Dendritic cell treated with granulocyte-macrophage colony-stimulating factor and Interleukin-4, amounts not matched to agents 40 ng/mL and 50 ng/mL, for 4 days (primary cell): Measurements from ENCODE around the gene ARMH3.
"Not testable (repeated sequence)": the region's sequence is repeated elsewhere in the genome, so short reads cannot be mapped to it uniquely, and the experiment has no call there.

Experiments used
- H3K27ac Mint-ChIP-seq: one replicate; pipeline ENCODE4 v1.8.0; 2022; ENCODE audit warnings: mild to moderate bottlenecking, mixed read lengths
- H3K27me3 Mint-ChIP-seq: one replicate; pipeline ENCODE4 v1.8.0; 2022; ENCODE audit warnings: mild to moderate bottlenecking, mixed read lengths
- H3K36me3 Mint-ChIP-seq: one replicate; pipeline ENCODE4 v1.8.0; 2022; ENCODE audit warnings: low read depth, mixed read lengths
- H3K4me1 Mint-ChIP-seq: one replicate; pipeline ENCODE4 v1.8.0; 2022; ENCODE audit warnings: low read depth, mixed read lengths
- H3K4me3 Mint-ChIP-seq: one replicate; pipeline ENCODE4 v1.8.0; 2022; ENCODE audit warnings: mild to moderate bottlenecking, moderate library complexity, mixed read lengths
- H3K9me3 Mint-ChIP-seq: one replicate; pipeline ENCODE4 v1.8.0; 2022; ENCODE audit warnings: mixed read lengths
- intact Hi-C: fragments of 100-400 bp; cut with micrococcal nuclease; formaldehyde crosslinking; loops from one replicate; pipeline ENCODE4 v1.15.0; 2022

The ARMH3 gene

DNA sequence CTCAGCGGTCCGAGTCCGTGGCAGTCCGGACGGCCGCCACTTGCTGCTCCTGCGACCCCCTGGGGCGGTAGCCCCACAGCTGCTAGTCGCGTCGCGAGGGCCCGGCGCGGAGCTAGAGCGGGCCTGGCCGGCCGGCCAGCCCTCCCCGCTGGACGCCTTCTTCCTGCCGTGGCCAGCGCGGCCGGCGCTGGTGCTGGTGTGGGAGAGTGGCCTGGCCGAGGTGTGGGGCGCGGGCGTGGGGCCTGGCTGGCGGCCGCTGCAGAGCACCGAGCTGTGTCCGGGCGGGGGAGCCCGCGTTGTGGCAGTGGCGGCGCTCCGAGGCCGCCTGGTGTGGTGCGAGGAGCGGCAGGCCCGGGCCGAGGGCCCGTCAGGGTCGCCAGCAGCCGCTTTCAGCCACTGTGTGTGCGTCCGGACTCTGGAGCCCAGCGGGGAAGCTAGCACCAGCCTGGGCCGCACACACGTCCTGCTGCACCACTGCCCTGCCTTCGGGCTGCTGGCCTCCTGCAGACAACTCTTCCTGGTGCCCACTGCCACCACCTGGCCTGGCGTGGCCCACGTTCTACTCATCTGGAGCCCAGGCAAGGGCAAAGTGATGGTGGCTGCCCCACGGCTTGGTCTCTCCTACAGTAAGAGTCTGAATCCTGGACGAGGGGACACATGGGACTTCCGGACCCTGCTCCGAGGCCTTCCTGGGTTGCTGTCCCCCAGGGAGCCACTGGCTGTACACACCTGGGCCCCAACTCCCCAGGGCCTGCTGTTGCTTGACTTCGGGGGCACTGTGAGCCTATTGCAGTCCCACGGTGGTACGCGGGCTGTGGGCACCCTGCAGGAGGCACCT, 9.8 kb upstream of the ARMH3 start:
- Mint-ChIP-seq H3K27me3 (no peaks in the 10 kb centered on the region), H3K9me3 (no peaks in the 10 kb centered on the region), H3K4me3 (peak overlapping the region; percentile 94), H3K4me1 (peaks cover 54% of the 10 kb centered on the region), H3K36me3 (peaks cover 30% of the 10 kb centered on the region), H3K27ac (peak overlapping the region; percentile 88)
- intact Hi-C loops: loop anchor here (1.0 to 5.0 kb wide), 2 partner anchors 9 to 52 kb away; partner anchors contain the start of gene ARMH3

GRCh38 chr10:102064868-102065560, 9.0 kb upstream of the ARMH3 start, which contains the start of gene HPS6:
Gene HPS6 (plus strand): TSS chr10:102065349. CDS start chr10:102065475, 126 bp downstream.
- H3K27ac Mint-ChIP-seq: peak within 1 kb of the TSS; percentile 88
- peaks cover 54% of the 10 kb centered on the region for H3K4me1 Mint-ChIP-seq
- peaks cover 24% of the 10 kb centered on the region for H3K36me3 Mint-ChIP-seq

DNA sequence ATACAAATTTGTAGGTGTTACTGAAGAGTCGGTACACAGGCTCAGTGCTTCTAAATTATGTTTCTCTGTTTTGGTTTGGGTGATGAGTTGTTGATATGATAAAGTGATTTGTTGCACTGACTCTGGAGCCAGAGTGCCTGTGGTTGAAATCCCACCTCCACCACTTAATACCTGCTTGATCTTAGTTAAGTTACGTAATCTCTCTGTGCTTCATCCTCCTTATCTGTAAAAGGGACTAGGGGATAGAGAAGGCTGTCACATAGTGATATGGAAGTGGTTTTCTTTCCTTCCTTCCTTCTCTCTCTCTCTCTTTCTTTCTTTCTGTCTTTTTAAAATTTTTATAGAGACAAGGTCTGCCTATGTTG, 8.5 kb upstream of the ARMH3 start:
- H3K9me3 Mint-ChIP-seq: no peaks in the 10 kb centered on the region
- peak overlapping the region; percentile 88 for H3K27ac Mint-ChIP-seq
- intact Hi-C loops: no loop called here
- H3K27me3 Mint-ChIP-seq: no peaks in the 10 kb centered on the region
- H3K4me1 Mint-ChIP-seq: peaks cover 52% of the 10 kb centered on the region
- H3K4me3 Mint-ChIP-seq: peak overlapping the region; percentile 94
- peaks cover 24% of the 10 kb centered on the region for H3K36me3 Mint-ChIP-seq

More at GRCh38 chr10:102064868-102065560, 9.0 kb upstream of the ARMH3 start, which contains the start of gene HPS6:
- Mint-ChIP-seq H3K4me3 (peak within 1 kb of the TSS; percentile 94), H3K27me3 (no peaks in the 10 kb centered on the region), H3K9me3 (no peaks in the 10 kb centered on the region)
- intact Hi-C loops: loop anchor here (1.0 to 5.0 kb wide), 2 partner anchors 9 to 52 kb away; partner anchors contain the start of gene ARMH3

GRCh38 chr10:102059987-102060386, 4.0 kb upstream of the ARMH3 start:
- Mint-ChIP-seq H3K27ac (no peak overlapping the region), H3K9me3 (no peaks in the 10 kb centered on the region), H3K27me3 (no peaks in the 10 kb centered on the region), H3K4me3 (no peak overlapping the region), H3K4me1 (peaks cover 20% of the 10 kb centered on the region), H3K36me3 (peaks cover 12% of the 10 kb centered on the region)
- intact Hi-C loops: loop anchor here (5.0 kb wide), 1 partner anchor 72 kb away; the partner anchor contains the start of gene PPRC1

DNA sequence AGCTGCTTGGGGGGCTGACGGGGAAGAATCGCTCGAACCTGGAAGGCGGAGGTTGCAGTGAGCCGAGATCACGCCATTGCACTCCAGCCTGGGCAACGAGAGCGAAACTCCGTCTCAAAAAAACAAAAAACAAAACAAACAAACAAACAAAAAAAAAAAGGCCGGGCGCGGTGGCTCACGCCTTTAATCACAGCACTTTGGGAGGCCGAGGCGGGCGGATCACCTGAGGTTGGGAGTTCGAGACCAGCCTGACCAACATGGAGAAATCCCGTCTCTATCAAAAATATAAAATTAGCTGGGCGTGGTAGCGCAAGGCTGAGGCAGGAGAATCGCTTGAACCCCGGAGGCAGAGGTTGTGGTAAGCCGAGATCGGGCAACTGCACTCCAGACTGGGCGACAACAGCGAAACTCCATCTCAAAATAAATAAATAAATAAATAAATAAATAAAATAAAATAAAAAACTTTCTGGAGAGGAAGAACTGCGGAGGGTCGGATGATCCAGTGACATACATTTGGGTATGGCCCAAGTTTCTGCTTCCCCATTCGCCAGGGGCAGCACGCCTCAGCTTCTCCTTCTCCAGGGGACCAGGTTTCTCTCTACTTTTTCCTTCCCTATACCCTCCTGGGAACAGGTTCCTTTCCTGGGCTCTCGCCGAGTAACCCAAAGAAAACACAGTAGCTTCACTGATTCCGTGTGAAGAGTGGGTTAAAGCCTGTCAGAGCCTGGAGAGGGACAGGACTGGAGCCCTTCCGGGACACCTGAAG, 909 bp downstream of the ARMH3 start:
- peak overlapping the region; percentile 98 for H3K27ac Mint-ChIP-seq

DNA sequence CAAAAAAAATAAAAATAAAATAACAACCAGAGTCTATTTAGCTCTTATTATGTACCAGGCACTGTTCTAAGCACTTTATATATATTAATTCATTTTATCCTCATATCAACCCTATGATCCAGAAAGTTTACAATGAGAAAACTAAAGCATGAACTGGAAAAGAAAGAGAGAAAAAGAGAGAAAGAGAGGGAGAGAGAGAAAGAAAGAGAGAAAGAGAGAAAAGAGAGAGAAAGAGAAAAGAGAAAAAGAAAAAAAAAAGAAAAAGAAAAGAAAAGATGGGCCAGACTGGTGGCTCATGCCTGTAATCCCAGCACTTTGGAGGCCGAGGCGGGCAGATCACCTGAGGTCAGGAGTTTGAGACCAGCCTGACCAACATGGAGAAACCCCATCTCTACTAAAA, 9.9 kb downstream of the ARMH3 start:
- intact Hi-C loops: no loop called here
- H3K27ac Mint-ChIP-seq: peak overlapping the region; percentile 65
- no peak overlapping the region for H3K4me3 Mint-ChIP-seq
- H3K36me3 Mint-ChIP-seq: peaks cover 11% of the 10 kb centered on the region
- H3K27me3 Mint-ChIP-seq: no peaks in the 10 kb centered on the region
- no peaks in the 10 kb centered on the region for H3K9me3 Mint-ChIP-seq
- H3K4me1 Mint-ChIP-seq: peaks cover 64% of the 10 kb centered on the region

More for the DNA sequence above, 909 bp downstream of the ARMH3 start:
- not testable (repeated sequence) for H3K27me3 Mint-ChIP-seq, H3K9me3 Mint-ChIP-seq
- intact Hi-C loops: loop anchor here (5.0 kb wide), 2 partner anchors 38 to 77 kb away; partner anchors contain the start of gene PPRC1
- Mint-ChIP-seq H3K4me1 (peaks cover 31% of the 10 kb centered on the region), H3K4me3 (peak overlapping the region; percentile 93), H3K36me3 (peaks cover 34% of the 10 kb centered on the region)

DNA sequence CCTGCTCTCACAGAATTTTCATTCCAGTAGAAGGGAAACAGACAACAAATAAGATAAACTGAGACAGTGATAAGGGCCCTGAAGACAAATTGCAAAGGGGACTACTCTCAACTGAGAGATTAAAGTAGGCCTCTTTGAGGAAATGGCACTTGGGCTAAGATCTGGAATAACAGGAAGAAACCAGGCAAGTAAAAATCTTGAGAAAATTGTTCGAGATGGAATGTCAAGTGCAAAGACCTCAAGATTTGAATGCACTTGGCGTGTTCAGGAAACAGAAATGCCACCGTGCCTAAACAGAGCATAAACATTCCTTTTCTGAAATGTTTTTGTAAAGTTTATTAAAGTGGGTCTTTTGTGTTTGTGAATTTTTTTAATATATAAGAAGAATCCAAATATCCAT, 10.7 kb downstream of the ARMH3 start:
- Mint-ChIP-seq H3K4me3 (no peak overlapping the region), H3K9me3 (no peaks in the 10 kb centered on the region), H3K36me3 (peaks cover 6% of the 10 kb centered on the region), H3K27me3 (no peaks in the 10 kb centered on the region), H3K27ac (no peak overlapping the region), H3K4me1 (peaks cover 62% of the 10 kb centered on the region)
- intact Hi-C loops: no loop called here

GRCh38 chr10:102040305-102041050, 15.5 kb downstream of the ARMH3 start:
- intact Hi-C loops: no loop called here
- Mint-ChIP-seq H3K36me3 (peaks cover 46% of the 10 kb centered on the region), H3K27ac (no peak overlapping the region), H3K4me3 (no peak overlapping the region), H3K4me1 (peaks cover 27% of the 10 kb centered on the region), H3K9me3 (no peaks in the 10 kb centered on the region), H3K27me3 (no peaks in the 10 kb centered on the region)

- no peak overlapping the region for H3K27ac Mint-ChIP-seq
- intact Hi-C loops: no loop called here
- H3K9me3 Mint-ChIP-seq: no peaks in the 10 kb centered on the region
- H3K4me3 Mint-ChIP-seq: no peak overlapping the region
- no peaks in the 10 kb centered on the region for H3K27me3 Mint-ChIP-seq
- H3K4me1 Mint-ChIP-seq: peaks cover 9% of the 10 kb centered on the region
- peaks cover 66% of the 10 kb centered on the region for H3K36me3 Mint-ChIP-seq
Observed at GRCh38 chr10:102038410-102038809, 17.6 kb downstream of the ARMH3 start.

- H3K4me3 Mint-ChIP-seq, H3K27me3 Mint-ChIP-seq, H3K9me3 Mint-ChIP-seq, H3K4me1 Mint-ChIP-seq, H3K27ac Mint-ChIP-seq, intact Hi-C loops: not testable (repeated sequence)
- peaks cover 92% of the 10 kb centered on the region for H3K36me3 Mint-ChIP-seq
Observed at GRCh38 chr10:102035807-102036206, 20.2 kb downstream of the ARMH3 start.

DNA sequence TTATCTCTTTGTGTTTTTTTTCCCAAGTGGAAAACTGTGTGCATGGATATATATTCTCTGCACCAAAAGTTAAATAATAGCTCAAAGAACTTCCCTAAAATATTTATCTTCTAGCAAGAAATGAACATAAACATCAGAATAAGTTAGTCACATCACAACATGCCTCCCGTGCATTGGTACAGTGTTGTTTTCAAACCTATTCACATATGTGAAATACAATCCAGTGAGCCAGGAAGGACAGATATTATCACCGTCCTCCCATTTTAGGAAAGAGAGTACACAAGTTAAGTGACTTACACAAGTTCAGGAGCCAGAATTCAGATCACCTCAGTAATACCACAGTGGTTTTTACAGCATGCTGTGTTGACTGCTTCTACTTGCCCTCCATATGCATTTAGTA, 22.2 kb downstream of the ARMH3 start:
- H3K4me1 Mint-ChIP-seq: no peaks in the 10 kb centered on the region
- no peak overlapping the region for H3K4me3 Mint-ChIP-seq
- intact Hi-C loops: no loop called here
- no peaks in the 10 kb centered on the region for H3K9me3 Mint-ChIP-seq
- peaks cover 100% of the 10 kb centered on the region for H3K36me3 Mint-ChIP-seq
- H3K27me3 Mint-ChIP-seq: no peaks in the 10 kb centered on the region
- H3K27ac Mint-ChIP-seq: no peak overlapping the region

GRCh38 chr10:102027261-102027660, 28.7 kb downstream of the ARMH3 start:
- H3K36me3 Mint-ChIP-seq: peaks cover 97% of the 10 kb centered on the region
- no peak overlapping the region for H3K4me3 Mint-ChIP-seq
- peaks cover 26% of the 10 kb centered on the region for H3K4me1 Mint-ChIP-seq
- no peaks in the 10 kb centered on the region for H3K27me3 Mint-ChIP-seq
- no peaks in the 10 kb centered on the region for H3K9me3 Mint-ChIP-seq
- intact Hi-C loops: no loop called here
- no peak overlapping the region for H3K27ac Mint-ChIP-seq

DNA sequence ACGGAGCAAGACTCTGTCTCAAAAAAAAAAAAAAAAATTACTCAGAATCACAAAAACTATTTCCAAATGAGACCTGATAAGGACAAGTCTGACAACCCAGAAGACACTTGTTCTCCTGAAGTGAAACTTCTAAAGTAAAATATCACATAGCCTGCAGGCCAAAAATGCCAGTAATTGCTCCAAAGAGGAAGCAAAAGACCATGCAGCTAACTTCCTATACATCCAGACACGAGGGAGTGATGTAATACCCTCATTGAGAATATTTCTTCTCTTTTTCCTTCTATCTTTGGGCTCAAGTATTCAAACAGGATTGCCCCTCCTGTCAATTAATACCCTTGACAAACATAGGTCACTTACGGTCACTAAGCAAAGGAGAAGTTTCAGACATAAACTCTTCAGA, 31.2 kb downstream of the ARMH3 start:
- Mint-ChIP-seq H3K4me3 (no peak overlapping the region), H3K4me1 (peaks cover 26% of the 10 kb centered on the region), H3K27ac (peak overlapping the region; percentile 74), H3K27me3 (no peaks in the 10 kb centered on the region), H3K36me3 (peaks cover 93% of the 10 kb centered on the region), H3K9me3 (no peaks in the 10 kb centered on the region)
- intact Hi-C loops: no loop called here
